ENCODE data around the gene GJB2.

GJB2 gene

GRCh38 chr13:20230913-20231838, 38.4 kb upstream of the GJB2 start:
- ChIA-PET CTCF (interaction anchor here (1.6 kb wide), 1 partner anchor 33 kb away, joined by 3 read pairs; no protein-coding TSS in a partner anchor), POLR2A (no interaction called here)
- no peak for TF ChIP-seq CTCF (IDR thresholded peaks at IDR 0.05; ENCODE audit: control extremely low read depth, extremely low read depth, low read depth, missing control alignments)
- no peak for DNase-seq (ENCODE audit: extremely low spot score)

- ChIA-PET CTCF (interaction anchor here (0.9 kb wide), 1 partner anchor 14 kb away, joined by 4 read pairs; no protein-coding TSS in a partner anchor), POLR2A (no interaction called here)
- no peak for TF ChIP-seq CTCF (IDR thresholded peaks at IDR 0.05; ENCODE audit: control extremely low read depth, extremely low read depth, low read depth, missing control alignments)
- no peak for DNase-seq (ENCODE audit: extremely low spot score)
Observed at GRCh38 chr13:20227730-20228129, 35.0 kb upstream of the GJB2 start.

- no peak for DNase-seq (ENCODE audit: extremely low spot score)
- CTCF ChIA-PET = interaction anchor here (0.9 kb wide), 1 partner anchor 14 kb away, joined by 4 read pairs; no protein-coding TSS in a partner anchor
- no peak for TF ChIP-seq CTCF (IDR thresholded peaks at IDR 0.05; ENCODE audit: control extremely low read depth, extremely low read depth, low read depth, missing control alignments)
- POLR2A ChIA-PET = no interaction called here
Observed at GRCh38 chr13:20227288-20227687, 34.5 kb upstream of the GJB2 start.

GRCh38 chr13:20222553-20222952, 29.8 kb upstream of the GJB2 start:
- CTCF ChIA-PET = interaction anchor here (1.0 kb wide), 1 partner anchor 15 kb away, joined by 4 read pairs; no protein-coding TSS in a partner anchor
- POLR2A ChIA-PET = no interaction called here
- TF ChIP-seq CTCF (IDR thresholded peaks at IDR 0.05; ENCODE audit: control extremely low read depth, extremely low read depth, low read depth, missing control alignments) = no peak

DNA sequence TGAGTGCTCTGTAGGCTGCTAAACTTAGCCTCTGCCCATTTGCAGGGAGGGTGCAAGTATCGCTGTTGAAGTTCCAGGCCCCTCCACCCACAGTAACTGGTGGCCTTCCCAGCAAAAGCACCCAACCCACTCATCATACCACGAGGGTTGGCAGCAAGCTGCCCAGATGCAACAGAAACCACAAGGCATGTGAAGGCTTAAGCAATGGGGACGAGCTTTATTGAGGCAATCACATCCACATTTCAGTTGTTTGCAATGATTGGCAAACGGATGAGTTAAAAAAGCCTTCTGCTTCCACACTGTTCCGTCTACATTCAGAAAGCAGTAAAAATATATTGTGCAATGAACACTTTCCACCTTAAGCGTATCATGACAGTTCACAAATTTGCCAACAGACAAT, 29.0 kb upstream of the GJB2 start:
- DNase-seq (ENCODE audit: extremely low spot score) = no peak
- TF ChIP-seq CTCF (IDR thresholded peaks at IDR 0.05; ENCODE audit: control extremely low read depth, extremely low read depth, low read depth, missing control alignments) = no peak
- CTCF ChIA-PET = no interaction called here
- POLR2A ChIA-PET = no interaction called here

More at GRCh38 chr13:20222553-20222952, 29.8 kb upstream of the GJB2 start:
- no peak for DNase-seq (ENCODE audit: extremely low spot score)

GRCh38 chr13:20219577-20219976, 26.8 kb upstream of the GJB2 start:
- no peak for TF ChIP-seq CTCF (IDR thresholded peaks at IDR 0.05; ENCODE audit: control extremely low read depth, extremely low read depth, low read depth, missing control alignments)
- peak; percentile 45 for DNase-seq (ENCODE audit: extremely low spot score)
- ChIA-PET CTCF (no interaction called here), POLR2A (no interaction called here)
